Forelimb muscle (tissue), 1 donor: ENCODE measurements around the gene SLC17A7. TPM values are rescaled to one million over a fixed set of nuclear protein-coding genes. Genes with fewer than 3 reads are reported as not detected.
"Not testable (repeated sequence)": the region's sequence is repeated elsewhere in the genome, so short reads cannot be mapped to it uniquely, and the experiment has no call there.

Source experiments
- DNase-seq: peaks from one replicate; pipeline ENCODE4 v3.0.0-alpha.2; 2013; ENCODE audit warnings: low read depth
- polyA plus RNA-seq: library from polyadenylated mRNA; unstranded; fragments of 120-200 nt; gene quantifications from one replicate; pipeline ENCODE4 v1.2.1, GENCODE V29; 2013; ENCODE audit not compliant: insufficient read length

SLC17A7 gene
- polyA plus RNA-seq, 1 donor = 1.2 TPM

- not testable (repeated sequence) for DNase-seq
Measured at GRCh38 chr19:49444100-49444700, 2.9 kb upstream of the SLC17A7 start.

- DNase-seq = peak; percentile 88
Measured at GRCh38 chr19:49443366-49444099, 2.2 kb upstream of the SLC17A7 start.

- DNase-seq = peak; percentile 38
Measured at GRCh38 chr19:49442771-49443365, 1.5 kb upstream of the SLC17A7 start.

GRCh38 chr19:49442354-49442753 lies 1.0 kb upstream of the SLC17A7 start:
- no peak for DNase-seq

GRCh38 chr19:49441960-49442350 lies 628 bp upstream of the SLC17A7 start:
- no peak for DNase-seq

- DNase-seq = no peak
Measured at GRCh38 chr19:49440439-49441209, 703 bp downstream of the SLC17A7 start.

GRCh38 chr19:49439836-49440235 lies 1.5 kb downstream of the SLC17A7 start:
- no peak for DNase-seq

GRCh38 chr19:49438261-49438660 lies 3.1 kb downstream of the SLC17A7 start:
- no peak for DNase-seq

- DNase-seq = no peak
Measured at GRCh38 chr19:49437231-49437630, 4.1 kb downstream of the SLC17A7 start.

GRCh38 chr19:49436381-49437017 lies 4.8 kb downstream of the SLC17A7 start:
- no peak for DNase-seq

GRCh38 chr19:49435670-49436069 lies 5.7 kb downstream of the SLC17A7 start:
- no peak for DNase-seq

- no peak for DNase-seq
Measured at GRCh38 chr19:49434907-49435583, 6.3 kb downstream of the SLC17A7 start.

- no peak for DNase-seq
Measured at GRCh38 chr19:49433240-49433901, 8.0 kb downstream of the SLC17A7 start.

GRCh38 chr19:49432141-49433073 lies 8.9 kb downstream of the SLC17A7 start:
- no peak for DNase-seq

GRCh38 chr19:49431330-49431749 lies 10.0 kb downstream of the SLC17A7 start:
- DNase-seq = no peak

- no peak for DNase-seq
Measured at GRCh38 chr19:49430678-49431329, 10.5 kb downstream of the SLC17A7 start.

- no peak for DNase-seq
Measured at GRCh38 chr19:49430172-49430677, 11.1 kb downstream of the SLC17A7 start.

- no peak for DNase-seq
Measured at GRCh38 chr19:49428547-49429451, 12.5 kb downstream of the SLC17A7 start.
